B cell (primary cell): ENCODE measurements around the gene PFDN5. TPM values are rescaled to one million over a fixed set of nuclear protein-coding genes. Genes with fewer than 3 reads are reported as not detected.

Experiments
- ATAC-seq: fragments of 200-7000 bp; cut with Tn5 transposase; one replicate; pipeline ENCODE4 v1.10.0; 2021; ENCODE audit warnings: low read depth, mild to moderate bottlenecking, moderate number of reproducible peaks, moderate library complexity
- CTCF ChIA-PET: fragments of 350-600 bp; sonication (Branson Sonifier 250); formaldehyde crosslinking; loops from one replicate; lab custom pipeline; 2021; ENCODE audit warnings: antibody characterized with exemption, inconsistent platforms; lab: Charles Lee
- POLR2A ChIA-PET: fragments of 350-600 bp; sonication (Branson Sonifier 250); formaldehyde crosslinking; loops from one replicate; lab custom pipeline; 2021; ENCODE audit warnings: antibody characterized with exemption; lab: Charles Lee
- DNase-seq: peaks from one replicate; pipeline ENCODE4 v3.0.0; 2013
- H2AFZ ChIP-seq: 2 replicates; pipeline ENCODE4 v1.6.1; 2012; ENCODE audit warnings: mild to moderate bottlenecking, low read depth, low read length; ENCODE audit not compliant: insufficient read depth, poor library complexity, severe bottlenecking
- H3K27ac ChIP-seq, 2 donors: 1 replicate in 1 of 2; 2 replicates in 1 of 2; pipeline ENCODE4 v1.5.1; 2012 to 2013; ENCODE audit warnings: low read length in 2 of 2, mild to moderate bottlenecking in 2 of 2, moderate library complexity in 1 of 2
- H3K27me3 ChIP-seq, 4 experiments: fragments of 200-600 bp in 1 of 4; sonication (generic) in 1 of 4; replicated peaks in 1 of 4; 1 replicate in 2 of 4; 2 replicates in 2 of 4; pipeline versions ENCODE4 v1.6.1 to v1.7.0; 2013 to 2016; ENCODE audit warnings: low read length in 3 of 4, mild to moderate bottlenecking in 2 of 4, mixed read lengths in 1 of 4, moderate library complexity in 1 of 4; ENCODE audit not compliant: insufficient read depth in 4 of 4, control insufficient read depth in 3 of 4; ENCODE audit errors: control extremely low read depth in 1 of 4
- H3K36me3 ChIP-seq, 2 experiments: replicated peaks in 1 of 2; 1 replicate in 1 of 2; 2 replicates in 1 of 2; pipeline versions ENCODE4 v1.6.1 to v1.7.1; 2013; ENCODE audit warnings: low read length in 1 of 2; ENCODE audit not compliant: insufficient read depth in 2 of 2, control insufficient read depth in 1 of 2; ENCODE audit errors: control extremely low read depth in 1 of 2, extremely low read depth in 1 of 2
- H3K4me1 ChIP-seq, 2 donors: fragments of 200-600 bp in 1 of 2; sonication (generic) in 1 of 2; 1 replicate in 1 of 2; 2 replicates in 1 of 2; pipeline versions ENCODE4 v1.5.1 to v1.6.1; 2013 to 2017; ENCODE audit warnings: low read length in 2 of 2; ENCODE audit not compliant: control insufficient read depth in 2 of 2, insufficient read depth in 2 of 2
- H3K4me2 ChIP-seq: replicated peaks from 2 replicates; pipeline ENCODE3; 2012; ENCODE audit warnings: mild to moderate bottlenecking, low read depth, low read length; ENCODE audit not compliant: poor library complexity, severe bottlenecking
- H3K4me3 ChIP-seq, 5 experiments: fragments of 200-600 bp in 1 of 5; sonication (generic) in 1 of 5; 1 replicate in 3 of 5; 2 replicates in 2 of 5; pipeline versions ENCODE4 v1.5.1 to v1.7.0; 2011 to 2016; ENCODE audit warnings: low read length in 4 of 5, mild to moderate bottlenecking in 4 of 5, low read depth in 2 of 5, control low read depth in 1 of 5, moderate library complexity in 1 of 5; ENCODE audit not compliant: insufficient read depth in 1 of 5; ENCODE audit errors: control extremely low read depth in 1 of 5, extremely low read depth in 1 of 5
- H3K79me2 ChIP-seq: fragments of 200-600 bp; sonication (generic); one replicate; pipeline ENCODE4 v1.6.0; 2016; ENCODE audit warnings: low read length; ENCODE audit not compliant: control insufficient read depth, insufficient read depth
- H3K9ac ChIP-seq: fragments of 200-600 bp; sonication (generic); 2 replicates; pipeline ENCODE4 v1.6.1; 2017; ENCODE audit warnings: mild to moderate bottlenecking, low read length, moderate library complexity
- H3K9me3 ChIP-seq, 3 donors: one replicate each; pipeline versions ENCODE4 v1.6.1 to v1.7.1; 2013; ENCODE audit warnings: low read length in 2 of 3; ENCODE audit not compliant: control insufficient read depth in 2 of 3, insufficient read depth in 1 of 3; ENCODE audit errors: control extremely low read depth in 1 of 3
- H4K20me1 ChIP-seq: 2 replicates; pipeline ENCODE4 v1.6.0; 2012; ENCODE audit warnings: mild to moderate bottlenecking, low read length; ENCODE audit not compliant: insufficient read depth, control insufficient read depth, poor library complexity, severe bottlenecking
- H3K27ac Mint-ChIP-seq: one replicate; pipeline ENCODE4 v1.8.0; 2021; ENCODE audit warnings: mixed read lengths
- H3K27me3 Mint-ChIP-seq: one replicate; pipeline ENCODE4 v1.8.0; 2021; ENCODE audit warnings: mixed read lengths
- H3K4me1 Mint-ChIP-seq: one replicate; pipeline ENCODE4 v1.8.0; 2021; ENCODE audit warnings: mixed read lengths
- H3K4me3 Mint-ChIP-seq: one replicate; pipeline ENCODE4 v1.8.0; 2021; ENCODE audit warnings: mixed read lengths
- H3K9me3 Mint-ChIP-seq: one replicate; pipeline ENCODE4 v1.8.0; 2022; ENCODE audit warnings: mixed read lengths; ENCODE audit not compliant: insufficient read depth
- CTCF ChIP-seq: fragments of 200-600 bp; IDR thresholded peaks from one replicate; pipeline ENCODE4 v1.8.0; 2022; ENCODE audit warnings: antibody characterized with exemption, mild to moderate bottlenecking
- EZH2 ChIP-seq: IDR thresholded peaks from 2 replicates; pipeline ENCODE4 v1.6.1; 2012; ENCODE audit warnings: borderline replicate concordance, low read depth, mild to moderate bottlenecking, moderate library complexity, low read length; ENCODE audit not compliant: insufficient read depth, poor library complexity, severe bottlenecking
- WGBS: methylation state at CpG from one replicate; pipeline ENCODE4 v1.1.5; 2013; ENCODE audit warnings: missing lambda C conversion rate; ENCODE audit not compliant: insufficient coverage; 5-methylcytosine and 5-hydroxymethylcytosine counted together
- intact Hi-C: fragments of 100-400 bp; cut with micrococcal nuclease; formaldehyde crosslinking; loops from one replicate; pipeline ENCODE4 v1.10.0; 2022
- polyA plus RNA-seq: library from polyadenylated mRNA; depleted of rRNA; stranded (reverse); fragments of >200 nt; gene quantifications from 2 replicates; pipeline ENCODE4 v1.2.3, GENCODE V29; 2012
- total RNA-seq, 2 donors: library from RNA; stranded (reverse); fragments of 120-200 nt in 1 of 2; gene quantifications; 1 replicate in 1 of 2; 2 replicates in 1 of 2; pipeline versions ENCODE4 v1.2.3 to v1.2.4, GENCODE V29; 2013 to 2022

PFDN5 gene
- total and polyA plus RNA-seq, 2 donors (not counting 1 experiment from before 2014, with no cell fraction given), result 654 to 1,584 TPM

- H3K9ac ChIP-seq, result no peak overlapping the region
- intact Hi-C loops, result no loop called here
- peaks cover 0 to 52% of the 10 kb centered on the region in 2 experiments for H3K36me3 ChIP-seq
- Mint-ChIP-seq H3K27me3 (no peaks in the 10 kb centered on the region), H3K9me3 (no peaks in the 10 kb centered on the region), H3K27ac (no peak overlapping the region), H3K4me1 (peaks cover 8% of the 10 kb centered on the region), H3K4me3 (no peak overlapping the region)
- no peaks in the 10 kb centered on the region for H3K9me3 ChIP-seq
- 20% methylated on average over 1 of the region's 3 CpGs for WGBS
- TF ChIP-seq EZH2 (no peak), CTCF (no peak)
- H3K4me3 ChIP-seq, result no peak overlapping the region
- ATAC-seq (no peak), DNase-seq (no peak)
- H3K27ac ChIP-seq, result no peak overlapping the region
- H4K20me1 ChIP-seq, result no peaks in the 10 kb centered on the region
- no peak overlapping the region for H3K4me2 ChIP-seq
- CTCF ChIA-PET, result interaction anchor here (1.5 kb wide), 1 partner anchor 100 kb away, joined by 4 read pairs; no protein-coding TSS in a partner anchor
- peaks cover 18% of the 10 kb centered on the region for H3K79me2 ChIP-seq
- no peak overlapping the region for H2AFZ ChIP-seq
- peaks cover 0 to 3% of the 10 kb centered on the region in 2 donors for H3K4me1 ChIP-seq
- no peaks in the 10 kb centered on the region for H3K27me3 ChIP-seq
- POLR2A ChIA-PET, result no interaction called here
Observed at GRCh38 chr12:53313996-53314395, 18.7 kb downstream of the PFDN5 start.
